ENCODE data around the gene GP1BA.

DNA sequence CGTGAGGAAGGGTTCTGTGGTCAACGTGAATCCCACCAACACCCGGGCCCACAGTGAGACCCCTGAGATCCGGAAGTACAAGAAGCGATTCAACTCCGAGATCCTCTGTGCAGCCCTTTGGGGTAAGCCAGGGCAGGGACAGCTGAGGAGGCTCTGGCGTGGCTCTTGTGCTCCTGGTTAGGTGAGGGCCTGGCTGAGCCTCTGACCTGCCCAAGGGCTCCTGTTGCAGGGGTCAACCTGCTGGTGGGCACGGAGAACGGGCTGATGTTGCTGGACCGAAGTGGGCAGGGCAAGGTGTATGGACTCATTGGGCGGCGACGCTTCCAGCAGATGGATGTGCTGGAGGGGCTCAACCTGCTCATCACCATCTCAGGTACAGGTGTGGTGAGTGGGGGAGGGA lies 37.0 kb upstream of the GP1BA start:
- TF ChIP-seq ZNF274 (IDR thresholded peaks at IDR 0.05; ENCODE audit: low read depth, low read length) (no peak), SUZ12 (IDR thresholded peaks at IDR 0.05; ENCODE audit: extremely low read depth, insufficient read depth, insufficient read length) (no peak)

All from NT2/D1 (cell line).